ENCODE results near the gene ITFG1. TPM values are rescaled to one million over a fixed set of nuclear protein-coding genes. Genes with fewer than 3 reads are reported as not detected.

The ITFG1 gene
- total RNA-seq, 1 donor = 79.0 TPM

DNA sequence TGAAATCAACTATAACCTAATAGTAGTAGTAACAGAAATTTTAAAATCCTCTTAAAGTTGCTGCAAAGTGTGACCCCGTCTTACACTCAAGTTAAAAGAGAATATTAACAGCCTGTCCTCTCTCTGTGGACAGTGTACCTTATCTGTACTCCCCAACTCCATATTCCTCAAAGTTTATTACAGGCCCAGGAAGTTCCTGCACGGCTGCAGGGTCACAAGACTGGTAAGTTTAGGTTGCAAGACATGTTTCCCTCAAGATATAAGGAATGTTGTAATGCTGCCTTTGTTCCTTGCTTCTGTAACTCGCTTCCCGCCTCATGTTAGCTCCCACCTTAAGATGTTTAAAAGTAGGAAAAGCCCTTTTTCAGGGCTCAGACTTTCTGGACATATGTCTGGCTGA, 72.2 kb downstream of the ITFG1 start:
- TF ChIP-seq, protein P1, sequence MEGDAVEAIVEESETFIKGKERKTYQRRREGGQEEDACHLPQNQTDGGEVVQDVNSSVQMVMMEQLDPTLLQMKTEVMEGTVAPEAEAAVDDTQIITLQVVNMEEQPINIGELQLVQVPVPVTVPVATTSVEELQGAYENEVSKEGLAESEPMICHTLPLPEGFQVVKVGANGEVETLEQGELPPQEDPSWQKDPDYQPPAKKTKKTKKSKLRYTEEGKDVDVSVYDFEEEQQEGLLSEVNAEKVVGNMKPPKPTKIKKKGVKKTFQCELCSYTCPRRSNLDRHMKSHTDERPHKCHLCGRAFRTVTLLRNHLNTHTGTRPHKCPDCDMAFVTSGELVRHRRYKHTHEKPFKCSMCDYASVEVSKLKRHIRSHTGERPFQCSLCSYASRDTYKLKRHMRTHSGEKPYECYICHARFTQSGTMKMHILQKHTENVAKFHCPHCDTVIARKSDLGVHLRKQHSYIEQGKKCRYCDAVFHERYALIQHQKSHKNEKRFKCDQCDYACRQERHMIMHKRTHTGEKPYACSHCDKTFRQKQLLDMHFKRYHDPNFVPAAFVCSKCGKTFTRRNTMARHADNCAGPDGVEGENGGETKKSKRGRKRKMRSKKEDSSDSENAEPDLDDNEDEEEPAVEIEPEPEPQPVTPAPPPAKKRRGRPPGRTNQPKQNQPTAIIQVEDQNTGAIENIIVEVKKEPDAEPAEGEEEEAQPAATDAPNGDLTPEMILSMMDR (IDR thresholded peaks at IDR 0.05; ENCODE audit: insufficient read depth, low read depth, low read length) = no peak
- DNase-seq (ENCODE audit: low read depth) = peak; percentile 23
- no peak overlapping the region for H3K4me3 ChIP-seq (ENCODE audit: low read depth, low read length)

DNA sequence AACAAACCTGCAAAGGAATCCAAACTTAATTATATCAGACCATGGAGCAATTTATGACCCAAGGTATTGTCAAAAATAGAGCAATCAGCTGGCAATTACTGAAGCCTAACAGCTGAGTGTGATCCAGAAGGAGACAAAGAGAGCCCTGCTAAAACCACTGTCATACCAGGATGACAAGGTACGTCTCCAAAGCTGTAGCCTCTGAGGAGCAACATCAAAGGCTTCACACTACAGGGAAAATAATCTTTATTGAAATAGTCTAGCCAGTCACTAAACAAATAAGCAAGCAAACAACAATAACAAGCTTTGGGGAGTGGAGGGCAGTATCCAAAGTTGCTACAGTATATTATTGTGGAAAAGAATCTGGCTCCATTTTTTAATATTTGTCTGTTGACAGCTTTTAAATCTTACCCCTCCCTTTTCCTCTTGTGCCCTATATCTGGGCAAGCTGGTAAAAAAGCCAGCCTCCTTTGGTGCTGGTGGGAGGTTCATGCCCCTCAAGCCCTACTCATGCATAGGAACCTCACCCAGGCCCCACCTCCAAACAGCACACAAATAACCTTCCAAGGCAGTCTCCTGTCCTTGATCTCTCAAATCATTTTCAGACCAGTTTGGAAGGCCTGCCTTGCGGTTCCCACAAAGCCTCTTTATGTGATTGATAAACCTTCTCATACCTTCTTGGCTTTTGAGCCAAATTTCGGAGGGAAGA, 73.7 kb downstream of the ITFG1 start:
- no peak for DNase-seq (ENCODE audit: low read depth)
- TF ChIP-seq, protein P1 (IDR thresholded peaks at IDR 0.05; ENCODE audit: insufficient read depth, low read depth, low read length) = no peak
- no peak overlapping the region for H3K4me3 ChIP-seq (ENCODE audit: low read depth, low read length)

DNA sequence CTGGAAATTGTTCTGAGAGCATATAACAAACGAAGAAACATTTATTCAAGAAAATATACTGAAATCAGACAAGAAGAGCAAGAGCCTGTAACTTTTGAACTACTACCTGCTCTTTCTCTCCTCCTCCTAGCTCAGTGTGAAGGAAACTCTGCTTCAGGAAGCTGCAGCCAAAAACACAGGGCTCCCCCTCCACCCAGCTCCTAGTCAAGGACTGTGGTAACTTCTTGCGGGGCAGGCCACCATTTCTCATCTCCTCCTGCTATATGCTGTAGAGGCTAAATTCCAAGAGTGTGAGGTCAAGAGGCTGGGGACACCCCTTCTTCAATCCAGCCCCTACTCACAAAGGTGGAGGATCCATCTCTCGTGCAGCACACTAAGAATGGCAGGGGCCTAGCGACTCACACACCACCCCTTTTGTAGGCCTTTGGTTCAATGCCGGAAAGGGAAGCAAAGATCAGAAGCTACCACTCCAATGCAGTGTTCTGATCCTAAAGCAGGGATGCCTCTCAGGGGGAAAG, 74.6 kb downstream of the ITFG1 start:
- DNase-seq (ENCODE audit: low read depth) = no peak
- TF ChIP-seq, protein P1 (IDR thresholded peaks at IDR 0.05; ENCODE audit: insufficient read depth, low read depth, low read length) = no peak
- no peak overlapping the region for H3K4me3 ChIP-seq (ENCODE audit: low read depth, low read length)

DNA sequence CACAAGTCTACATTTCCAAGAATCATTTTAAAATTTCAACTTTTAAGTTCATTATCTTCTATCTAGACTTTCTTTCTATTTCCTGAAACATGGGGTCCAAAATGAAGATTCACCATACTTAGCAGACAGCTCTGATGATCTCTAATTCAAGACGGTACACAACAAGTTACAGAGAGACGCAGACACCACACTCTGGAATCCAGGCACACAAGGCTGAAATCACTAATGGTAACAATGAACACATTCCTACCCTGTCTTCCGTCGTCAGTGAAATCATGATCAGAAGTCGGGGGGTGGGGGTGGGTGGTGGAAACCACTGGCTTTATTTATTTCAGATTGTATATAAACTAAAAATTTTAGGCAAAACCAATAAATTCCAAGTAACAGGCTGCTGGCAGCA, 78.5 kb downstream of the ITFG1 start:
- no peak overlapping the region for H3K4me3 ChIP-seq (ENCODE audit: low read depth, low read length)
- TF ChIP-seq, protein P1 (IDR thresholded peaks at IDR 0.05; ENCODE audit: insufficient read depth, low read depth, low read length) = no peak
- DNase-seq (ENCODE audit: low read depth) = no peak

DNA sequence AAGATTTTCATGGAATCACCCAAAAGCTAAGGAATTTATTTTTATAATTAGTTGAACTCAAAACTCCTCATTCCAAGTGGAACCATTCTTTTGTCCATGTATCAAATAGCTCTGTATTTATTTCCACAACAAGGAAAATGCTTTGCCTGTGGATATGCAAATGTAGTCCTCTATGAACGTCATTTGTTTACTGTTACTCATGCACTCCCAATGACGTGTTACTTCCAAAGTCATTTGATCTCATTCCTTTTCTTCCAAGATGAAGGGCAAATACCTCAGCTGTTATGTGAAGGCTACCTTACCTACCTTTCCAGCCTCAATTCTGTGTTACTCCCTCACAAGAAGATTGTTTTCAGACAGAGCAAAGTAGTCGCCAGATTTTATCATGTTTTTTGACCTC, 83.7 kb downstream of the ITFG1 start:
- peak; percentile 46 for DNase-seq (ENCODE audit: low read depth)
- TF ChIP-seq, protein P1 (IDR thresholded peaks at IDR 0.05; ENCODE audit: insufficient read depth, low read depth, low read length) = no peak

DNA sequence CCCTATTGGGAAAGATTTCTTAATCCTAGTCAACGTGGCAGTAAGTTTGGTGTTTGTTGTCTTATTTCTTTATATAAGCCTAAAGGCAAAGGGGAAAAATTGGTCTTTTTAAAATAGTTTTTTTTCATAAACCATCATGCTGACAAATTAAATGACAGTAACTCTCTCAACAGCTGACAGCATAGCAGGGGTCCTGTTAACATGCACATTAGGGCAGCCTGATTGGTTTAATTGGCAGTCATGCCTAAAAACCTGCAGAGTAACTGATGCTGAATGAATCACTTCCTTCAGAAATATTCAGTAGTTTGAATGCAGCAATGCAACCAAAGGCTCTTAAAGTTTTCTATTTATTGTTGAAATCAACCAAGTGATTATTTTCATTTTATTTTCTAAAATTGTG, 85.4 kb downstream of the ITFG1 start:
- H3K4me3 ChIP-seq (ENCODE audit: low read depth, low read length) = no peak overlapping the region
- DNase-seq (ENCODE audit: low read depth) = no peak
- TF ChIP-seq, protein P1 (IDR thresholded peaks at IDR 0.05; ENCODE audit: insufficient read depth, low read depth, low read length) = no peak

More for the DNA sequence above, 83.7 kb downstream of the ITFG1 start:
- no peak overlapping the region for H3K4me3 ChIP-seq (ENCODE audit: low read depth, low read length)
